ENCODE data around the gene ARHGAP22. TPM values are rescaled to one million over a fixed set of nuclear protein-coding genes. Genes with fewer than 3 reads are reported as not detected.

ARHGAP22 gene
- total RNA-seq, 1 donor: 45.6 TPM

GRCh38 chr10:48440771-48441170, 164.1 kb downstream of the ARHGAP22 start:
- H3K36me3 ChIP-seq (ENCODE audit: insufficient read depth, low read length): peaks cover 27% of the 10 kb centered on the region
- H3K4me3 ChIP-seq (ENCODE audit: insufficient read depth, low read length): no peak overlapping the region
- no peaks in the 10 kb centered on the region for H3K9me3 ChIP-seq (ENCODE audit: low read depth, low read length)
- no peaks in the 10 kb centered on the region for H3K79me2 ChIP-seq (ENCODE audit: insufficient read depth, low read length)
- no peak overlapping the region for H3K27ac ChIP-seq (ENCODE audit: low read depth, low read length)
- TF ChIP-seq, protein P1, sequence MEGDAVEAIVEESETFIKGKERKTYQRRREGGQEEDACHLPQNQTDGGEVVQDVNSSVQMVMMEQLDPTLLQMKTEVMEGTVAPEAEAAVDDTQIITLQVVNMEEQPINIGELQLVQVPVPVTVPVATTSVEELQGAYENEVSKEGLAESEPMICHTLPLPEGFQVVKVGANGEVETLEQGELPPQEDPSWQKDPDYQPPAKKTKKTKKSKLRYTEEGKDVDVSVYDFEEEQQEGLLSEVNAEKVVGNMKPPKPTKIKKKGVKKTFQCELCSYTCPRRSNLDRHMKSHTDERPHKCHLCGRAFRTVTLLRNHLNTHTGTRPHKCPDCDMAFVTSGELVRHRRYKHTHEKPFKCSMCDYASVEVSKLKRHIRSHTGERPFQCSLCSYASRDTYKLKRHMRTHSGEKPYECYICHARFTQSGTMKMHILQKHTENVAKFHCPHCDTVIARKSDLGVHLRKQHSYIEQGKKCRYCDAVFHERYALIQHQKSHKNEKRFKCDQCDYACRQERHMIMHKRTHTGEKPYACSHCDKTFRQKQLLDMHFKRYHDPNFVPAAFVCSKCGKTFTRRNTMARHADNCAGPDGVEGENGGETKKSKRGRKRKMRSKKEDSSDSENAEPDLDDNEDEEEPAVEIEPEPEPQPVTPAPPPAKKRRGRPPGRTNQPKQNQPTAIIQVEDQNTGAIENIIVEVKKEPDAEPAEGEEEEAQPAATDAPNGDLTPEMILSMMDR (IDR thresholded peaks at IDR 0.05; ENCODE audit: extremely low read depth, low read depth, low read length): no peak
- H3K27me3 ChIP-seq (ENCODE audit: insufficient read depth, low read length): no peaks in the 10 kb centered on the region
- no peak overlapping the region for H3K4me2 ChIP-seq (ENCODE audit: insufficient read depth, low read length)
- peak; percentile 55 for DNase-seq (ENCODE audit: insufficient read length, low spot score, missing footprints)
- H2AFZ ChIP-seq (ENCODE audit: low read length): no peak overlapping the region
- peaks cover 23% of the 10 kb centered on the region for H3K4me1 ChIP-seq (ENCODE audit: insufficient read depth, low read length)
- H4K20me1 ChIP-seq (ENCODE audit: insufficient read depth, low read length): peaks cover 9% of the 10 kb centered on the region

DNA sequence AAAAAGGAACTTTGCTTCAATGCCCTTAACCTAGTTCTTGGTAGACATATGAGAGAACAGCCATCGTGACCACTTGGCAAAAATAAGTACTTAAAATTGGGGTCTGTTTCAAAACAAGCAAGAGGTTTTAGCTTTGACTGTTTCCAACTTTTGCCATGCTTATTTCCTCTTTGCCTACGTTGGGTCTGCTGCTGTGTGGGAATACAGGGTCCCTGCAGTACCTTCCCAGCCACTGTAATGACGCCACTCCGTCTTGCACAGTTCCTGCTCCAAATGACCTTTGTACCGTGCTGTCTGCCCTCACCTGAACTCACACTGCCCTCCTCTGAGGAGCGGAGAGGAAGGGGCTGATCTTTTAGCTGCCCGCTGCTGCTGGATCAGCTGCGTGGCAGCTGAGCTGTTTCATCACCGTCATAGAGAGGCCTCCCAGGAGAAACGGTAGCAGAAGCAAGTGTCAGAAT, 165.3 kb downstream of the ARHGAP22 start:
- no peaks in the 10 kb centered on the region for H3K79me2 ChIP-seq (ENCODE audit: insufficient read depth, low read length)
- H3K4me2 ChIP-seq (ENCODE audit: insufficient read depth, low read length): peak overlapping the region; percentile 64
- H3K9me3 ChIP-seq (ENCODE audit: low read depth, low read length): no peaks in the 10 kb centered on the region
- TF ChIP-seq, protein P1 (IDR thresholded peaks at IDR 0.05; ENCODE audit: extremely low read depth, low read depth, low read length): no peak
- peaks cover 23% of the 10 kb centered on the region for H3K4me1 ChIP-seq (ENCODE audit: insufficient read depth, low read length)
- no peaks in the 10 kb centered on the region for H3K27me3 ChIP-seq (ENCODE audit: insufficient read depth, low read length)
- peaks cover 2% of the 10 kb centered on the region for H4K20me1 ChIP-seq (ENCODE audit: insufficient read depth, low read length)
- H3K4me3 ChIP-seq (ENCODE audit: insufficient read depth, low read length): peak overlapping the region; percentile 50
- peak overlapping the region; percentile 44 for H2AFZ ChIP-seq (ENCODE audit: low read length)
- peak overlapping the region; percentile 76 for H3K27ac ChIP-seq (ENCODE audit: low read depth, low read length)
- peaks cover 18% of the 10 kb centered on the region for H3K36me3 ChIP-seq (ENCODE audit: insufficient read depth, low read length)
- peak; percentile 83 for DNase-seq (ENCODE audit: insufficient read length, low spot score, missing footprints)

DNA sequence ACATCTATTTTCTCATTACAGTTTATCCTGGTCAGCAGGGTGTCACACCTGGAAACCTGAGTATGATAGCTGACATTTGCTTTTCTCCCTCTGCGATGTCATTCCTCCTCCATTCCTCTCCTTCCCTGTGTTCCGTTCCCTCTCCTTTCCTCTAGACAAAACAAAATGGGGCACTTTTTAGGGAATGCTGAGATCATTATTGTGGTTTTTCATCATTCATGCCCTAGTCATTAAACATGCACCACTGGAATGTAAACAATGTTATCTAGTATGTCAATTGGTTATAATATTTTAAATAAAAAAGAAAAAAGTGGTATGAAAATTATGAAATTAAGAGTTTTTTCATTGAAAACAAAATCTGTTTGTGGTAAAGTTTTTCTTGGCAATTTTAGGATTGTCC, 165.8 kb downstream of the ARHGAP22 start:
- peaks cover 13% of the 10 kb centered on the region for H3K36me3 ChIP-seq (ENCODE audit: insufficient read depth, low read length)
- peak overlapping the region; percentile 56 for H2AFZ ChIP-seq (ENCODE audit: low read length)
- no peaks in the 10 kb centered on the region for H3K79me2 ChIP-seq (ENCODE audit: insufficient read depth, low read length)
- peaks cover 23% of the 10 kb centered on the region for H3K4me1 ChIP-seq (ENCODE audit: insufficient read depth, low read length)
- H3K9me3 ChIP-seq (ENCODE audit: low read depth, low read length): no peaks in the 10 kb centered on the region
- no peak overlapping the region for H3K4me3 ChIP-seq (ENCODE audit: insufficient read depth, low read length)
- peak overlapping the region; percentile 76 for H3K27ac ChIP-seq (ENCODE audit: low read depth, low read length)
- TF ChIP-seq, protein P1 (IDR thresholded peaks at IDR 0.05; ENCODE audit: extremely low read depth, low read depth, low read length): no peak
- H3K4me2 ChIP-seq (ENCODE audit: insufficient read depth, low read length): peak overlapping the region; percentile 64
- peak; percentile 94 for DNase-seq (ENCODE audit: insufficient read length, low spot score, missing footprints)
- no peaks in the 10 kb centered on the region for H3K27me3 ChIP-seq (ENCODE audit: insufficient read depth, low read length)
- H4K20me1 ChIP-seq (ENCODE audit: insufficient read depth, low read length): no peaks in the 10 kb centered on the region

DNA sequence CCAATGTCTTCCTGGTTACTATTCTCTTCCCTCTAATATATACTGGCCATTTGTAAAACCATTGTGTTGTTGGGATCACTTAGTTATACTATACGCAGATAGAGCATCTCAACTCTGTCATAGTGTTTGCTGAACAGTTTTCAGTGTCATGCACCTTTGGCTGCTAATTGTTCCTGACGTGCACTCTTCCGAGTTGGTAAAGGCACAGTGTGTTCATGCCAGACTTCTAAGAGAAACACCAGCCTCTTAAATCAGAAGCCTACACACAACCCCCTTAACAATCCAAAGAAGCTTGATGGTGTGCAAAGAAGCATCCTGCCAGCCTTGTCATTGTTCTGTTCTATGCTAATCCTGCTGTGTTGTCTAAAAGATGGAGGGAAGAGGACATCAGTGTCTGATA, 167.3 kb downstream of the ARHGAP22 start:
- no peak overlapping the region for H2AFZ ChIP-seq (ENCODE audit: low read length)
- H3K4me3 ChIP-seq (ENCODE audit: insufficient read depth, low read length): no peak overlapping the region
- no peak for DNase-seq (ENCODE audit: insufficient read length, low spot score, missing footprints)
- TF ChIP-seq, protein P1 (IDR thresholded peaks at IDR 0.05; ENCODE audit: extremely low read depth, low read depth, low read length): no peak
- H4K20me1 ChIP-seq (ENCODE audit: insufficient read depth, low read length): no peaks in the 10 kb centered on the region
- H3K27me3 ChIP-seq (ENCODE audit: insufficient read depth, low read length): no peaks in the 10 kb centered on the region
- no peak overlapping the region for H3K27ac ChIP-seq (ENCODE audit: low read depth, low read length)
- peaks cover 23% of the 10 kb centered on the region for H3K4me1 ChIP-seq (ENCODE audit: insufficient read depth, low read length)
- no peaks in the 10 kb centered on the region for H3K79me2 ChIP-seq (ENCODE audit: insufficient read depth, low read length)
- no peaks in the 10 kb centered on the region for H3K9me3 ChIP-seq (ENCODE audit: low read depth, low read length)
- H3K4me2 ChIP-seq (ENCODE audit: insufficient read depth, low read length): no peak overlapping the region
- H3K36me3 ChIP-seq (ENCODE audit: insufficient read depth, low read length): peaks cover 9% of the 10 kb centered on the region
